Activated CD8-positive, alpha-beta memory T cell treated with anti-CD3 and anti-CD28 coated beads for 1 hour (primary cell): ENCODE data around the gene EHD4.

ENCODE experiments used
- DNase-seq, 2 donors: peaks; one replicate each; pipeline ENCODE4 v3.0.0-alpha.2; 2020; ENCODE audit warnings: low read depth in 1 of 2; ENCODE audit errors: extremely low read depth in 1 of 2

Gene EHD4

DNA sequence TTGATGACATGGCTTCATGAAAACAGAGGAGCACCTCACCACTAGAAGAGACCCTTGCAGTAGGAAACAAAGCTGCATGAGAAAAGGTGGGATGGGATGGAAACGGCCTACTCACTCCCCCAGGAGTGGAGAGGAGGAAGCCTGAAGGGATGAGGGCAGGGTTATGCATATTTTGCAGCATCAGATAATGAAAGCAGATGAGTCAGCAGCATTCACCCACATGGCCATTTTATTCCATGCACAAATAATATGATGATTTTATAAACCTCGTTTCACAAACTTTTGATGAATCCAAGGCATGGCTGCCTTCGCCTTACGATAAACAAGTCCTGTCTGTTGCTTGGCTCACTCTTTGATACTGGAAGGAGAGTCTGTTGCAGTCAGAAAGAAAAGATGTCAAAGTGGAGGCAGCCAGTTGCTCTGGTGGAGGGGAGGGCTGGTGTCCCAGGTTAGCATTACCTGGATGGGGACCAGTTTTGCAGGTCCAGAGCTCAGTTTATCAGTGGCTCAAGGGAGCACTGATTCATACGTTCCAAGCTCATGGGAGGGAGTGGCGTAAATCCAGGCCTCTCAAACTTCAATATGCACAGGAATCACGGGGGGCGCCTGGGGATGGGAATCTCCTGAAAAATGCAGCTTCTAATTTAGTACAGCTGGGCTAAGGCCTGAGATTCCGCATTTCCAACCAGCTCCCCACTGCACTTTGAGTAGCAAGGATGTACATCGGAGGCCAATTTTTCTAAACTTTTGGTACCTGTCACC, 9.2 kb upstream of the EHD4 start:
- DNase-seq, result no peak

DNA sequence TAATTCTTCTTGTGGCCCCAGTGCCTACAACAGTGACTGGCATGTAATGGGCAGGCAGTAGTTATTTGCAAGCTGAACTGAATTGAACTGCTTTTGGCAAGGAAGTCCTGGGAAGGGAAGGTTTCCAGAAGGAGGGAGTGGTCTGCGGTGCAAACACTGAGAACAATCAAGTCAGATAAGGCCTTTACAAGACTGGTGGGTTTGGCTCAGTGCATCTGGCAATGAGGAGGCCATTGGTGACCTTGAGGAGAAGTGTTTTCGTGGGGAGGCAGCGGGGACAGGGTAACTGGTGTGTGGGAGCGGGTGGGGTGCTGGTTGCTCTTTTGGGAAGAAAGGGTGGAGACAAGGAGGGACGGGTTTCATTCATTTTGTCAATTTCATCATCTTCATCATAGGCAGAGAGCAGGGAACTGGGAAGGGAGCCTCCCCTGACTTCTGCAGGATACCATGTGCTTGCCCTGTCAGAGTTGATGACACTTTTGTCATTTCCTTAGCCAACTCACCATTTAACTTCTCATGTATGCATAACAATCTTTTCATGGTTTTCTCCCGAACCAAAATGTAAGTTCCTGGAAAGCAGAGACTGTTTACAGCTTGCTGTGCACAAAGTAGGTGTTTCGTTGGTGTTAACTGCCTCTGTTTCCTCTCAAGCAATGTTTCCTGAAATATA, 8.4 kb upstream of the EHD4 start:
- no peak for DNase-seq

DNA sequence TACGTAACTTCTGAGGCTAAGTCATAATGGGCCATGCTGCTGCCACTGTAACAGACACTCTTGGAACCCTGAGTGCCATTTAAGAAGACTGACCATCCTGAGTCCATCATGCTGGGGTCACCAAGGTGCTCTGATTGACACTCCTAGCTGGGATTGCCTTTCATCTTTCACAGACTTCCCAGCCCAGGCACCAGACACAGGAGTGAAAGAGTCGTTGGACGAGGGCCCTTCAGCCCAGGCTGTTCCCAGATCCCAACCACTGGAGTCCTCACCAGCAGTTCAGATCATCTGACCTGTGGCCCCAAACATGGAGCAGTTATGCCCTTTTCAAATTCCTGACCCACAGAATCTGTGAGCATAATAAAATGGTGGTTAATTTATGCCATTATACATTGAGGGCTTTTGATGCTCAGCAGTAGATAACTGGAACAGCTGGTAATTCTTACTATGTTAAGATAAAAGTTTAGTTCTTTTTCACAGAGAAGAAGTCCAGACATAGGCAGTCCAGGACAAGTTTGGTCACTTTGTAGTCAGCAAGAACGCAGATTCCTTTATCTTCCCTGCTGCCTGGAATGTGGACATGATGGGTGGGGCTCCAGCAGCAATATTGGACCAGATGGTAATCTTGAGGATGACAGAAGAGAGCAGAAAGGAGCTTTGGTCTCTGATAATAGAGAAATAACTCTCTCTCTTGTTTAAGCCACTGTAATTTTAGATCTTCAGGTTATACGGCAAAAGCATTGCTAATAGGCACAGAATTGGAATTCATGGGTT, 7.3 kb upstream of the EHD4 start:
- DNase-seq, result no peak

DNA sequence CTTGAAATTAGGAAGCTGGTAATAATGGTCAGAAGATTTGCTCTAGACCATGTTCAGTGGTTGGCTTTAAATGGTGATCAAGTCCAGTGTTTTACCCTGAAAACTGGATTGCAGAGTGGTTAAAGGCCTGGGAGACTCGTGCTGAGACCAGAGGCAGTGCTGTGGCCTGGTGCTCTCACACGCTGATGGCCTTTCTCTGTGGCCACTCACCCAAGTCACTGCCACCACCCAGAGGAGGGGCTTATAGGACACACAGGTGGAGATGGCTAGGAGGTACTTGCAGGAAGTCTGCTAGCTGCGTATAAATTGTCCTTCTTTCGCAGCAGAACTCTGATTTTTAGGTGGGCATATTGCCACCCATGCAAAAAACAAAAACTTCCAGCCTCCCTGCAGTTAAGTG, 6.2 kb upstream of the EHD4 start:
- no peak for DNase-seq

DNA sequence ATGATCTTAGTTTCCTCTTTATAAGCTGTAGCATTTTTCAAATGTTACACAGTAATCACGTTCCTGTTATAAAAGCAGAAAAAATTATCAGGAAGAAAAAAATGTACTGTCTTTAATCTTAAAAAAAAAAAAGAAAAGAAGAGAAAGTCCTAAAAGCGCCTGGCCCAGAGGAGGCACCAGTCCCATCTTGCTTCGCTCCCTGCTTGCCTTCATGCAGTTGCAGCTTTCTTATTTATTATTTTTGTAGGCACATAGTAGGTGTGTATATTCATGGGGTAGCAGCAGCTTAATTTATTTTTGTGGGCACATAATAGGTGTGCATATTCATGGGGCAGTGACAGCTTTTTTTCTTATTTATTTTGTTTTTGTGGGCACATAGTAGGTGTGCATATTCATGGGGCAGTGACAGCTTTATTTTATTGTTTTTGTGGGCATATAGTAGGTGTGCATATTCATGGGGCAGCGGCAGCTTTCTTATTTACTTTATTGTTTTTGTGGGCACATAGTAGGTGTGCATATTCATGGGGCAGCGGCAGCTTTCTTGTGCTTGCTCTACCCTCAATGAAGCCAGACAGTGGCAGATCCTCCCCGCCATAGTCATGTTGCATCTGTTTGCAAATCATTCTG, 5.5 kb upstream of the EHD4 start:
- DNase-seq, result no peak

DNA sequence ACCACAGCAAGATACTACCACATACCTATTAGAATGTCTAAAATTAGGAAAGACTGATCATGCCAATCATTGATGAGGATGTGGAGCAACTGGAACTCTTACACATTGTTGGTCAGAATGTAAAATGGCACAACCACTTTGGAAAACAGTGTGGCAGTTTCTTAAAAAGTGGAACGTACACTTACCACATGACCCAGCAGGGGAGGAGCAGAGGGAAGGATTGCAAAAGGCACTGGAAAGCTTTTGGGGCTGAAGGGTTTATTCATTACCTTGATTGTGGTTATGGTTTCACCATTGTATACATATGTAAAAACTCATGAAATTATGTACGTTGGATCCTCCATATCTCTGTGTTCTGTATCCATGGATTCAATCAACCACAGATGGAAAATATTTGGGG, 3.3 kb upstream of the EHD4 start:
- DNase-seq, result no peak

DNA sequence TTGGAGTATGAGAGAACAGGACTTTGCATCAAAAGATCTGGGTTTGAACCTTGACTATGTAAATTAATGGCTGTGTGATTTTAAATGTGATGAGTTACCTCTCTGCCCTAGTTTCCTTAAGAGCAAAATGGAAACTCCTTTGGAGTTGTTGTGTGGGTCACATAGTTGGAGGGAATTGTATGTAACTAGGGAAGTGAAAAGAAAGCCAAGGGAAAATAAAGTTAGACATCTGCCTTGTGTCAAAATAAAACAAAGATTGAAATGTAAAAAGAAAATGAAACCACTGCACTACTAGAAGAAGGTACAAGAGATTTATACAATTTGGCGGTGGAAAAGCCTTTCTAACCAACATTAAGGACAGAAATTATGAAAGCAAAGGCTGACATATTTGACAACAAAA, 1.7 kb upstream of the EHD4 start:
- DNase-seq, result no peak

DNA sequence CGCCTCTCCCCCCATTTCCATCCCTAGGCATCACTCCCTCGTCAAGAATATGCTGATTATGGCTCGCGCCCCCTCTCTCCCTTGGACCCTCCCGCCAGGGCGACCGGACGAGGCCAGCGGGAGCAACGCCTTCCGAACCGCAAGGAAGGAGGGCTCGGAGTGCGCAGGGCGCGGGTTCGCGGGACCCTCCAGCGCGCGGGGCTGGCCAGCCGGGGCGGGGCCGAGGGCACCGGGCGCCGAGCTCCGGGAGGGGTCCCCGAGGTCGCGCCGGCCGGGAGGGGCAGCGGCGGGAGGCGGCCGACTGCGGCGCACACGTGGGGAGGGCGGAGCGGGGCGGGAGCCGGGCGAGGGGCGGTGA, 483 bp downstream of the EHD4 start:
- no peak for DNase-seq

DNA sequence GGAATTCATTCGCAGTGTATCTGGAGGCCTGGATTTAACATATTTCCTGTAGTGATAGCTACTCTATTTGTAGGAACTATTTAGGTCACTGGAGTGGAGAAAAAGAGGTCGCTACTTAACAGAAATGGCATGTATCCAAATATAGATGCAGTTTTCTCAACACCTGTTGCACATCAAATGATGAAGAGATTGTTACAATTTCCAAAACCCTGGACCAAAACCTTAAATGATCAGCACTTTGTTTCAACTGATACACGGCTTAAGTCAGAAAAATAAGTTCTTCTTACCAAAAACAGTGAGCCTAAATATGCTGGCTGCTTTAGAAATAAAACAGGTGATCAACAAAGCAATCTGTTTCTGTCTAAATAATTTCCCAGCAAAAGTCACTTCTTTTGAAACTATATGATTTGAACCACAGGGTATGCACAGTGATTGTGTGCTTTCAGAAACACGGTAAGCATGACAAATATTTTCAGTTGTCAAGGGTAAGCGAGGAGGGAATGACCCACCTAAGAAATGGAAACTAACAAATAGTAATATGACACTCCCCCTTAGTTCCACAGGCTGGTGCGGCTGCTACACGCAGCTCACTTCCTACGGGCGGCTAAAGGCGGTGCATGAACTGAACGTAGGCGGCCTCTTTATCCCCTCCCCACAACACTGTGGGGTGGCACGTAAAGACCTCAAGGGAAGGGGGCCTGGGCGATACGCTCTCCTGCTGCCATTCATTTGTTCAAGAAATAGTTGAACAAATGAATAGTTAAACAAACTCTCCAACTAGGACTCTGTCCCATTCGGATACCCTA, 1.1 kb downstream of the EHD4 start:
- peak; percentile 38 to 55 for DNase-seq

DNA sequence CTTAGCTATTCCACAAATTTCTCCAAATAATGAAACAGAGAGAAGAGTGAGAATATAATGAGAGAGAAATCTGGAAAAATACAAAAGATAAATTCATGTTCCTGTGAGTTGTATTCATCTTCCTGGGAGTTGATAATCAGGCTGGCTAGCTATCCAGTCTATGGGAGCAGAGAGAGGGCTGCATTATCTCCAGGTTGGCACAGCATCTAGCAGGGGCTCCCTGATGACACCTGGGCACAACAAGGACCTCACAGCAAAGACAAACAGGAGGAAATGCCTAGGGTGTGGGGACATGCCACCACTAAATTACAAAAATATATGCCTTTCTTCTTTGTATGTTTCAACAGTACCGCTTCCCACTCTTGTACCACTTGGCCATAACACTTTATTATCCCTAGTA, 1.9 kb downstream of the EHD4 start:
- DNase-seq, result no peak

DNA sequence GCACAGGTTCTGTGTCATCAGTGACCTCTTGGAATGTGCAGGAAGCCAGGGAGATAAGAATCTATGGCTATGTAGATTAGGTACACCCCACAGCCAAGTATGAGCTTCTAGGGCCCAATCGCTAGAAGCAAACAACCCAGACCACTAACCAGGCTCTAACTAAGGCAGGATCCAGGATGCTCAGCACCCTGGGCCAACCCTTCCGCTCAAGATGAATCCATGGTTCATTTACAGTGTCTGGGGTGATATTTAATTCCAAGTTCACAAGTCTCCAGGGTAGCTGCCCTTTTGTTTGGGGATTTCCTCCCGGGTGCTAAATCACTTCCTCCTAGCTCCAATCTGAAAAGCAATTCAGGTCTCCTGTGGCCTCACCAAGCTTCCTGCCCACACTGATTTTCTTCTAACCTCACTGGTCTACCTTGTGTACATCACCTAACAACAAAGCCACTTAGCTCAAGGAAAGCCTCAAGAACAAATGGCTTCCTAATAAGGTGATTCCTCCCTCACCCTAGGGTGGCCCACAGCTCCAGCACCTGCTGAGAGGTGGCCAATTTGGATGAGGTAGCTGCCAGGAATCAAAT, 2.4 kb downstream of the EHD4 start:
- no peak for DNase-seq

DNA sequence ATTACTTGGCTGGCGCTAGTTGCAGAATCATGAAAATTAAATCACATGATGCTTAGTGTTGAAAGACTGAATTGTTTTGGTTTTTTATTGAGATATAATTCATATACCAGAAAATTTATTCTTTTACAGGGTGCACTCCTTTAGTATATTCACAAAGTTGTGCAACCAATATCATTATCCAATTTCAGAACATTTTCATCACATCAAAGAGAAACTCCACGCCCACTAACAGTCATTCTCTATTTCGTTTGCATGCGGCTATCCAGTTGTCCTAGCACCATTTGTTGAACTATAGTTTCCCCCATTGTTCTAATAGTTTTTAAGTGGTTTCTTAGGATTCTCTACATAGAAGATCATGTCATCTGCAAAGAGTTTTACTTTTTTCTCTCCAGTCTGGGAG, 3.7 kb downstream of the EHD4 start:
- DNase-seq, result no peak

DNA sequence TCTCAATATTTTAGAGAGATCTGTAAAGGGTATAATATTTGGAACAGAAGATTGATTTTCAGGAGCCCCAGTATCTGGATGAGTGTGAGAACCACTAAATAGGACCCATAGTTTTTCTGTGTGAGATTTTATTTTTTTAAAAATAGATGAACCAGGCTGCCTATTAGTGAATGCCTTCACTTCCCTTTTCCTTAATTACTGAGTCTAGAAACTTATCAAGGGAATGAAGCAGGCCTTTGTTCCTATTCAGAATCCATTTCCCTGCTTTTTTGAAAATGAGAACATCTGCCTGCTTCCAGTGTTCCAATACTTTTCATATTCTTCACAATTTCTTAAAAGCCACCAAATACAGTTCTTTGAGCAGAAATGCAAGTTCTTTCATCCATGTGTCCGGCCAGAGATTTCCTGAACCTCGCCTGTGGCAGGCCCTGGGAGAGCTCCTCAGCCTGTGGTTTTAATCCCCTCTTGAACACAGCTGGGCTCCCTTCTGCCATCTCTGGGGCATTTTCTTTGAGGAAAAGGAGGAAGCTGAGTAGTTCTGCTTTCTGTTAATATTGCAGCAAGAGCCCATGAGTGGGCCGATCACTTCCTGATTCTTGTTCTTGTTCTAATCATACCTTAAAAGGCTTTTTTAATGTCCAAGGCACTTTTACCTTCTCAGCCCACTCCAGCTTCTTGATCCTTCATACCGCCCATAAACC, 4.7 kb downstream of the EHD4 start:
- DNase-seq, result no peak

DNA sequence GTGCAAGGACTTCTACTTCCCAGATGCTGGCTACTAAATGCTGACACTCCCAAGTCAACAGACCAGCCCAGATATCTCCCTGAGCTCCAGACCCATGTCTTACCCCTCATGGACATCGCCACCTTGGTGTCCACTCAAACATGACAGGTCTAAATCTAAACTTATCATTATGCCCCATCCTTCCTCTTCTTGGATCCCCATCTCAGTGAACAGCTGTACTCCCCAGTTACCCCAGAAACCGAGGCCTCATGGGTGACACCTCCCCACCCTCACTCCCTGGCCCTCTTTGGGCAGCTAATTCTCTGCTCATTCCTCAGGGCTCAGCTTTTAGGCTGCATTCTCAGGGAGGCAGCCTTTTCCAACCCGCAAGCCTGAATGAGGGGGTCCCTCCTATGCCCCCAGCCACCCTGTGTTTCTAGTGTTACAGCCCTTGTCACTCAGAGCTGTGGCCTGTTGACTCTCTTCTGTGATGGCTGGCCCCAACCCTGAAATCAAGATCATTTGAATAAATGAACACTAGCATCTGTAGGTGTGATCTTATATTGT, 5.4 kb downstream of the EHD4 start:
- DNase-seq, result no peak

DNA sequence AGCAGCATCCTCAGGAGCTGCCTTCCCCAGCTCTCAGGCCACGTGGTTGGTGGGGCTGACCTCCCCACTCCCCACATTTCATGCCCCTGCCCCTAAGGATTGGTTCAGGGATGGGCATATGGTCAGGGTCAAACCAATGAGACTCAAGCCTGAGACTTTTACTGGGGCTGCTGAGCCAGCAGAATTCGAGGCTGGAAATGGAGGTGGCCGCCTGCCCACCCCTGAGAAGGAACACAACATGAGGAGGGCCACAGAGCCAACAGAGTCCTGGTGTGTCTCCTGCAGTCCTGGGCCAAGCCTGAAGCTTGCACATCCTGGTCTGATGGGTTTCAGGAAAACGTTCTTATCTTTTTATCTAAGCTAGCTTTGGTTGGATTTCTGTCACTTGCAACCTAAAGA, 5.9 kb downstream of the EHD4 start:
- no peak for DNase-seq

DNA sequence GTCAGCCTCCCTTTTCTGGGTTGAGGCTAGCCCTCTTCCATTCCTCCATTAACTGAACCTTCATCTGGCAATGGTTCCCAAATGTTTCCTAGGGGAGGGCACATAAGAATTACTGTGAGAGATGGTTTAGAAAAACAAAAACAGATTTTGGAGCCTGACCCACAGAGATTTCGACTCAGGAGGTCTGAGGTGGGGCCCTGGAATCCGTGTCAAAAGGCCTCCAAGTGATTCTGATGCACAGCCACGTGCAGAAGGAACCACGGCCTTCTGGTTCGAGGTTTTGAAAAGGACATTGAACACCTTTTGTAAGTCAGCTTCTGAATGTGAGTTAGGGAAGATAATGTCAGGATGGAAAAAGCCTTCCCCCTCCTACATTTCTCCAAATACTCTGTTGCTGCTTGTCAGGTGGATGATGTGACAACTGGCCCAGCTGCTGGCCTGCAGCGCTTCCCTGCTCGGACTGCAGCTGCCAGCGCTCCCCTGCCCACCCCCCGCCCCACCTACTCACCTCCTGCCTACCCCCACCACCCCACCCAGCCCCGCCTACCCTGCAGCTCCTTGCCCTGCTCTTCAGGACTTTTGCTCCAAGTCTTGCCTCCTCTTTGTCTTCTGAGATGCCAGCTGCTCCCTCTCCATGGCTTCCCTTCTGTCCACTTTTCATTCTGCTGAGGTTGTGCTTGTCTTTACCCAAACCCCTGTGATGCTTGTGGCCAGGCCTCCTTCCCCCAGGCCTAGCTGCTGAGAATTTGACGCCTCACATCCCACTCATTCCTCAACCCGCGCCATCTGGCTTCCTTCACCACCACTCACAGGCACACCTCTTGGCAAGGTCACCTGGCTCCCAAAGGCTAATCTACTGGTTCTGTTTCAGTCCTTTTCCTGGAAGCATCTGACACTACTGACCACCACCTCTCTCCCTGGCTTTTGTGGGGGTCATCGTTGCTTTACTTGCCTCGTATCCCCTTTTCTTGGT, 6.6 kb downstream of the EHD4 start:
- DNase-seq, result no peak

DNA sequence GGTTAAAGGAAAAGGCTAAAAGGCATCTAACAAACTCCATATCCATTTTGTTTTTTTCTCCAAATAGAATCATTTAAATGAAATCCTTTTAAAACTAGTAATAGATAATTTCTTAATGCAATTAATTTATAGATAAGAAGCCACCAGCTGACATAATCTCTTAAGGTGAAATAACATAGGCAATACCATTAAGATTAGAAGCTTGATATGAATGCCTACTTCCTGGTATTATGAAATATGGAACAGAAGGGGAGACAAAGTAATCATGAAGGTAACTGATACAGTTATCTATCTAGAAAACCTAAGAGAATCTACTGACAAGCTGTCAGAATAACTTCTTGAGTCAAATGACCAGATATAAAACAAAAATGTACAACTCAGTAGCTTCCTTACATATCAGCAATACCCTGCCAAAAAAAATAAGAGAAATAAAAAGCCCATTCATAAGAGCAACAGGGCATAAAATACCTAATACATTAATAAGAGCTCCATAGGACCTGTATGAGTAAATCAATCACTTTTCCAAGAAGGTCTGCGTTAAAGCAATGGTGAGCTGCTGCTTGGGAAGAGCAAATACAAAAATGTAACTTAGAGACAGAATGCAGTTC, 10.7 kb downstream of the EHD4 start:
- no peak for DNase-seq

DNA sequence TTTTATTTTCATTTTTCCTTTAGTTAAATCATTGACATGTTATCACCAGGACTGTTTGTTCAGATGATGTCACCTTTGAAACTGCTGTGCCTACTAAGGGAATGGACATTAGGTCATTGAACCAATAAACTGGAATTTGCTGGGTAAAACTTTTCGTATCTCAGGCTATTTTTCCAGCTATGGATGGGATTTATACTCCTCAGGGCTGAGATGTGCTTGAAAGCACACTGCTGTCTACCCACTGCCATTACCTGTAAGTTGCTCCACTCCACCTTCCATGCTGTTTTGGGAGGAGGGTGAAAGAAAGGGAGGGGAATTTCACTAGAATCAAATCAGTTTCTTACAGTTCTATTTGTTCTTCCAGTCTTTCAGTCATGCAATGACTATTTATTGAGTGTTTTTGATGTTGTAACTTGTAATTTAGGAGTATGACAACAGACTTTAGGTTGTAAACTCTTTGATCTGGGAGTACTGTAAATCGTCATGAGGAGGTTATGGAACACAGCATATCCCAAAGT, 11.3 kb downstream of the EHD4 start:
- DNase-seq, result no peak
